Left lobe of liver (tissue), 2 donors: ENCODE data around the gene PRKAR1A. TPM values are rescaled to one million over a fixed set of nuclear protein-coding genes. Genes with fewer than 3 reads are reported as not detected.
A peak's percentile ranks its signal among the peaks of the same experiment; 100 is the strongest.
"Not testable (repeated sequence)": the region's sequence is repeated elsewhere in the genome, so short reads cannot be mapped to it uniquely, and the experiment has no call there.

Source experiments
- ATAC-seq: fragments of 200-7000 bp; cut with Tn5 transposase; one replicate; pipeline ENCODE4 v1.9.1; 2020; ENCODE audit warnings: mild to moderate bottlenecking, moderate library complexity
- DNase-seq: peaks from one replicate; pipeline ENCODE4 v3.0.0-alpha.2; 2020; ENCODE audit warnings: low spot score
- total RNA-seq: library from RNA; stranded (reverse); gene quantifications from one replicate; pipeline ENCODE4 v1.2.1, GENCODE V29; 2021
- donor health status: DM: no; HTN: no; CAD: no; lungs with moderate emphysema.
- donor health status: DM: no; HTN: yes; CAD: no.

The PRKAR1A gene
- 116 TPM for total RNA-seq

GRCh38 chr17:68512247-68512959, at the start of gene PRKAR1A:
PRKAR1A (plus strand) TSS chr17:68512430; CDS start chr17:68515400, 2,970 bp downstream.
- DNase-seq (peak; percentile 97), ATAC-seq (peak; percentile 87)

- DNase-seq (no peak), ATAC-seq (no peak)
Observed at GRCh38 chr17:68463211-68464019, 48.8 kb upstream of the PRKAR1A start.

GRCh38 chr17:68468334-68468733, 43.9 kb upstream of the PRKAR1A start:
- ATAC-seq (no peak), DNase-seq (no peak)

GRCh38 chr17:68468788-68469187, 43.4 kb upstream of the PRKAR1A start:
- ATAC-seq (no peak), DNase-seq (no peak)

- DNase-seq (no peak), ATAC-seq (no peak)
Observed at GRCh38 chr17:68470961-68471360, 41.3 kb upstream of the PRKAR1A start.

GRCh38 chr17:68480885-68481284, 31.3 kb upstream of the PRKAR1A start:
- DNase-seq (no peak), ATAC-seq (no peak)

- ATAC-seq (no peak), DNase-seq (no peak)
Observed at GRCh38 chr17:68482576-68483041, 29.6 kb upstream of the PRKAR1A start.

GRCh38 chr17:68484458-68484857, 27.8 kb upstream of the PRKAR1A start:
- DNase-seq (no peak), ATAC-seq (peak; percentile 53)

- ATAC-seq (no peak), DNase-seq (no peak)
Observed at GRCh38 chr17:68489919-68490318, 22.3 kb upstream of the PRKAR1A start.

- DNase-seq (no peak), ATAC-seq (peak; percentile 68)
Observed at GRCh38 chr17:68491381-68492231, 20.6 kb upstream of the PRKAR1A start.

GRCh38 chr17:68492394-68493054, 19.7 kb upstream of the PRKAR1A start:
- not testable (repeated sequence) for DNase-seq, ATAC-seq

- DNase-seq = no peak
- ATAC-seq = no peak
Observed at GRCh38 chr17:68495081-68495480, 17.1 kb upstream of the PRKAR1A start.

GRCh38 chr17:68497885-68498319, 14.3 kb upstream of the PRKAR1A start:
- ATAC-seq (peak; percentile 22), DNase-seq (no peak)

GRCh38 chr17:68498479-68499326, 13.5 kb upstream of the PRKAR1A start:
- ATAC-seq = peak; percentile 96
- peak; percentile 79 for DNase-seq

- ATAC-seq = no peak
- no peak for DNase-seq
Observed at GRCh38 chr17:68499587-68499986, 12.6 kb upstream of the PRKAR1A start.

- no peak for DNase-seq
- no peak for ATAC-seq
Observed at GRCh38 chr17:68501074-68501473, 11.2 kb upstream of the PRKAR1A start.

- ATAC-seq (no peak), DNase-seq (no peak)
Observed at GRCh38 chr17:68505951-68506350, 6.3 kb upstream of the PRKAR1A start.

GRCh38 chr17:68507576-68507975, 4.7 kb upstream of the PRKAR1A start:
- DNase-seq = no peak

More at GRCh38 chr17:68507576-68507975, 4.7 kb upstream of the PRKAR1A start:
- no peak for ATAC-seq
